GM20000 (cell line): Measurements from ENCODE around the gene SRSF3.
"Not testable (repeated sequence)": the region's sequence is repeated elsewhere in the genome, so short reads cannot be mapped to it uniquely, and the experiment has no call there.

ENCODE experiments used
- DNase-seq: peaks from one replicate; pipeline ENCODE4 v3.0.0; 2012; ENCODE audit warnings: low spot score
- CTCF ChIP-seq: IDR thresholded peaks from 2 replicates; pipeline ENCODE4 v1.5.1; 2012; ENCODE audit warnings: mild to moderate bottlenecking, control low read depth; ENCODE audit errors: extremely low read depth, missing control alignments

The SRSF3 gene

GRCh38 chr6:36578030-36578429 is 16.1 kb upstream of the SRSF3 start:
- TF ChIP-seq CTCF = no peak

GRCh38 chr6:36578431-36578830 is 15.7 kb upstream of the SRSF3 start:
- no peak for DNase-seq
- no peak for TF ChIP-seq CTCF

More at GRCh38 chr6:36578030-36578429, 16.1 kb upstream of the SRSF3 start:
- DNase-seq = no peak

GRCh38 chr6:36580184-36580526 is 14.0 kb upstream of the SRSF3 start:
- no peak for TF ChIP-seq CTCF
- DNase-seq = no peak

- TF ChIP-seq CTCF = no peak
- DNase-seq = no peak
These were observed 12.4 kb upstream of the SRSF3 start for GRCh38 chr6:36581716-36582115.

GRCh38 chr6:36586606-36587005 is 7.6 kb upstream of the SRSF3 start:
- no peak for TF ChIP-seq CTCF
- DNase-seq = no peak

GRCh38 chr6:36589025-36589400 is 5.1 kb upstream of the SRSF3 start:
- DNase-seq = not testable (repeated sequence)

GRCh38 chr6:36590237-36590636 is 3.9 kb upstream of the SRSF3 start:
- no peak for DNase-seq
- no peak for TF ChIP-seq CTCF

- no peak for TF ChIP-seq CTCF
- peak; percentile 56 for DNase-seq
These were observed 1.9 kb upstream of the SRSF3 start for GRCh38 chr6:36592221-36592655.
